ENCODE data around the gene PLEKHA4. TPM values are rescaled to one million over a fixed set of nuclear protein-coding genes. Genes with fewer than 3 reads are reported as not detected.
A peak's percentile ranks its signal among the peaks of the same experiment; 100 is the strongest.

The PLEKHA4 gene
- total and polyA plus RNA-seq, 9 of the 15 experiments (the other 6 are each of a cell fraction or from before 2014, with no cell fraction given): 0.07 to 30.8 (median 11.4) TPM

GRCh38 chr19:48914181-48914580, 45.8 kb upstream of the PLEKHA4 start (continued):
- TF ChIP-seq REST (IDR thresholded peaks at IDR 0.05; ENCODE audit: borderline replicate concordance): no peak
- TF ChIP-seq REST (CRISPR knock-in tag; IDR thresholded peaks at IDR 0.05; ENCODE audit: low read depth): no peak
- TF ChIP-seq MYNN (IDR thresholded peaks at IDR 0.05): no peak
- TF ChIP-seq MYNN (CRISPR knock-in tag; IDR thresholded peaks at IDR 0.05): no peak
- no peak for TF ChIP-seq CBFA2T2 (conservative IDR thresholded peaks at IDR 0.05)
- TF ChIP-seq ZBTB7A (IDR thresholded peaks at IDR 0.05; ENCODE audit: borderline replicate concordance, control insufficient read depth, low read depth, low read length): peak; percentile 29; the same call in 1 of the 2 replicates
- TF ChIP-seq USF2 (CRISPR knock-in tag; IDR thresholded peaks at IDR 0.05): no peak
